MG63 (cell line): ENCODE results near the gene EARS2. TPM values are rescaled to one million over a fixed set of nuclear protein-coding genes. Genes with fewer than 3 reads are reported as not detected.
A peak's percentile ranks its signal among the peaks of the same experiment; 100 is the strongest.
"Not testable (repeated sequence)": the region's sequence is repeated elsewhere in the genome, so short reads cannot be mapped to it uniquely, and the experiment has no call there.

ENCODE experiments used
- DNase-seq: peaks from one replicate; pipeline ENCODE4 v3.0.0-alpha.2; 2020
- H3K27me3 ChIP-seq: fragments of 250-450 bp; sonication (Bioruptor Pico); 2 replicates; pipeline ENCODE4 v1.5.1; 2020; ENCODE audit warnings: mild to moderate bottlenecking, moderate library complexity
- H3K36me3 ChIP-seq: fragments of 250-450 bp; sonication (Bioruptor Pico); 2 replicates; pipeline ENCODE4 v1.5.1; 2020; ENCODE audit warnings: mild to moderate bottlenecking, moderate library complexity
- H3K4me3 ChIP-seq: fragments of 250-450 bp; sonication (Bioruptor Pico); 2 replicates; pipeline ENCODE4 v1.5.1; 2020; ENCODE audit warnings: mild to moderate bottlenecking, moderate library complexity
- H3K9me3 ChIP-seq: fragments of 250-450 bp; sonication (Bioruptor Pico); 2 replicates; pipeline ENCODE4 v1.5.1; 2020; ENCODE audit warnings: mild to moderate bottlenecking, moderate library complexity
- total RNA-seq: library from RNA; depleted of rRNA; stranded (reverse); fragments of >200 nt; shearing (Covaris generic); gene quantifications from 2 replicates; pipeline ENCODE4 v1.2.3, GENCODE V29; 2014; ENCODE audit warnings: low replicate concordance

Gene EARS2
- total RNA-seq, 1 experiment from 2014 or later, result 45.3 TPM

DNA sequence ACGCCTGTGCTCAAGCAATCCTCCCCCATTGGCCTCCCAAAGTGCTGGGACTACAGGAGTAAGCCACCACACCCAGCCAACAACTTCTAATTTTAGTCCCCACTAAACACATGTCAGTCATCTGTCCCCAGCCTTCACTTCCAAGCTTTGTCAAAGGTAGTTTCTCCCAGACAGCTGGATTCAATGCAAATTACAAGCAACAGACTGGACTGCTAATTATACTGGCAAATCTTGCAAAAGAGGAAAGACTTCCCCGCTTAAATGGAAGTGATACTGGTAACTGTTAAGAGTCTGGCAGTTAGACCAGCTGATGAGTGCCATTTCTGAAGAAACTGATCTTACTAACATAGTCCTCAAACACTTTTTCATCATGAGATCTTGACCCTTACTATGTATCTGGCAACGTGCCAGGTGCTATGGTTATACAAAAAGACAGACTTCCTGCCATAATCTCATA, 38.7 kb downstream of the EARS2 start:
- H3K9me3 ChIP-seq, result no peaks in the 10 kb centered on the region
- H3K27me3 ChIP-seq, result no peaks in the 10 kb centered on the region
- H3K4me3 ChIP-seq, result no peak overlapping the region
- no peak for DNase-seq
- peaks cover 45% of the 10 kb centered on the region for H3K36me3 ChIP-seq

DNA sequence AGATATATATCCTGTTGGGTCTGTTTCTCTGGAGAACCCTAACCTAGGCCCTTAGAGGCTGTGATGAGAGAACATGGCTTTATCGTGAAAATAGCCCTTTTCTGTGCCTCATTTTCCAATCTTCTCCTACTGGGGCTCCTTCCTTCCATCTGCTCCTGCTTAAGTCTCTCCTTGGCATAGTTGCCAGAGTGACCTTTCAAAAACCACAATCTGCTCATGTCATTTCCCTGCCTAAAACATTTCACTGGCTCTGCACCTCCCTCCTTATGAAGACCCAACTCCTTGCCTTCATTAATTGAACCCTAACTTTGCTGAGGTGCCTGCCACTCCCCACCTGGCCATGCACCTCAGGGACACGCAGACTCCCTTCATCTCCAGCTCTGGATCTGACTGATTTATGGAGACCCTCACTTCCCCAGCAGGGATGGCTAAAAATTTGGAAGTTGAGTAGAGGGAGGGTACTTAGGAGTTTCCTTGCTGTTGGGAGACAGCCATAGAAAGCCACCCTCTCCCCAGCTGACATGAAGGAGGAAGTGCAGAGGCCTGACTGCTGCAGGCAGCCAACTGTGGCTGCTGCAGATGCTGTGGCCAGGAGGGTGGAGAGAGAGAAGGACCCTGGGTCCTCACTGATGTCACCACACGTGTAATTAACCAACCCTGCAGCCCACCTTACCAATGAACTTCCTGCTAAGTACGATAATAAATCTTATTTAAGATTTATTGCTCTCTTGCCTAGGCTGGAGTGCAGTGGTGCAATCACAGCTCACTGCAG, 40.6 kb downstream of the EARS2 start:
- DNase-seq, result no peak
- H3K9me3 ChIP-seq, result no peaks in the 10 kb centered on the region

DNA sequence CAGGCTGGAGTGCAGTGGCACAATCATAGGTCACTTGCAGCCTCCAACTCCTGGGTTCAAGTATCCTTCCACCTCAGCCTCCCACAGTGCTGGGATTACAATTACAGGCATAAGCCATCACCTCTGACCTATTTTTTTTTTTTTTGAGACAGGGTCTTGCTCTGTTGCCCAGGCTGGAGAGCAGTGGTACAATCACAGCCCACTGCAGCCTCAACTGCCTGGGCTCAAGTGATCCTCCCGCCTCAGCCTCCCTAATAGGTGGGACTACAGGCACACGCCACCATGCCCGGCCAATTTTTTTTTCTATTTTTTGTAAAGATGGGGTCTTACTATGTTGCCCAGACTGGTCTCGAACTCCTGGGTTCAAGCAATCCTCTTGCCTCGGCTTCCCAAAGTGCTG, 41.3 kb downstream of the EARS2 start:
- no peak for DNase-seq
- H3K27me3 ChIP-seq, result no peaks in the 10 kb centered on the region
- peaks cover 25% of the 10 kb centered on the region for H3K36me3 ChIP-seq
- H3K9me3 ChIP-seq, result no peaks in the 10 kb centered on the region
- H3K4me3 ChIP-seq, result no peak overlapping the region

More for the DNA sequence above, 40.6 kb downstream of the EARS2 start:
- Histone ChIP-seq H3K36me3 (peaks cover 28% of the 10 kb centered on the region), H3K27me3 (no peaks in the 10 kb centered on the region), H3K4me3 (no peak overlapping the region)

DNA sequence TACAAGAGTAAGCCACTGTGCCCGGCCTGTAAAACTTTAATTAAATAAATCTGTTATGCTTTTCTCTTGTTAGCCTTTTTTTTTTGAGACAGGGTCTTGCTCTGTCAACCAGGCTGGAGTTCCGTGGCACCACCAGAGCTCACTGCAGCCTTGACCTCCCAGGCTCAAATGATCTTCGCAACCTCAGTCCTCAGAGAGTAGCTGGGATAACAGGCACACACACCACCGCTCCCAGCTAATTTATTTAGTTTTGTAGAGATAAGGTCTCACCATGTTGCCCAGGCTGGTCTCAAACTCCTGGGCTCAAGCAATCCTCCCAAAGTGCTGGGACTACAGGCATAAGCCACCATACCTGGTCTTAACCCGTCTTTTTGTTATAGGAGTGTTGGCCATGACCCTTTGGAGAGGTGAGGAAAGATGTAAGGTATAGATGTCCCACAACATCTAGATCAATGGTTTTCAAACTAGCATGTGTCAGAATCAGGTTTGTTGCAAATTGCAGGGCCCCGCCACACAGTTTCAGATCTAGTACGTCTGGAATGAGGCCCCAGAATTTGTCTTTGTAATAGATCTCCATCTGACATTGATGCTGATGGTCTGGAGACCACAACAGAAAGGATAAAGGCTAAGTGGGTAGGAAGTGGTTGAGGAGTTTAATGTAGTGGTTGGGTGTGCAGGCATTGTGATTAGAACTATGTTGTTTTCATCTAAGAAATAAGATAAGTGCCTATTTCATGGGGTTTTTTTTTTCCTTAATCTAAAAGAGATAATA, 42.6 kb downstream of the EARS2 start:
- Histone ChIP-seq H3K36me3 (peaks cover 19% of the 10 kb centered on the region), H3K27me3 (no peaks in the 10 kb centered on the region), H3K9me3 (no peaks in the 10 kb centered on the region), H3K4me3 (no peak overlapping the region)
- no peak for DNase-seq

DNA sequence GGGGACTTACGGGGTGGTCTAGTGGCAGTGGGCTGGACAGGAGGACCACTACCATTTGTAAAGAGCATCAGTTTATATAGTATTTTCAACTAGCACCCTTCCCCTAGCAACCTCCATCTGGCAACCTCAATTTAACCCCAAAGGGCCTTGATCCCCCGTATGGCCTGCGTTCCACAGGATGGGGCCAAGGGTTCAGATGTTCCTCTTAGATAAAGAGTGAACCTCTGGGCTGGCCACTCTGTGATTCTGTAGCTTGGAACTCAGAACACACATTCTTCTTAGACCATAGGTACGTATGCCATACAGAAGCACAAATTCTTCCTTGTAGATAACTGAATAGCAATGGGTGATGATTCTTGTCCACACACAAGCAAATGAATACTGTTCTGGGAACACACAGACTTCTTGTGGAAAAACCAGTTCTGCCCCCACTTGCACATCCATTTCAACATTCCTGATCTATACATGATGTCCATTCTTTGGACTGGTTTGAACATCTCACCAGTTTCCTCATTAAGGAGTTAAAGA, 44.9 kb downstream of the EARS2 start:
- H3K9me3 ChIP-seq, result no peaks in the 10 kb centered on the region
- H3K27me3 ChIP-seq, result no peaks in the 10 kb centered on the region
- no peak for DNase-seq
- no peak overlapping the region for H3K4me3 ChIP-seq
- peaks cover 16% of the 10 kb centered on the region for H3K36me3 ChIP-seq

DNA sequence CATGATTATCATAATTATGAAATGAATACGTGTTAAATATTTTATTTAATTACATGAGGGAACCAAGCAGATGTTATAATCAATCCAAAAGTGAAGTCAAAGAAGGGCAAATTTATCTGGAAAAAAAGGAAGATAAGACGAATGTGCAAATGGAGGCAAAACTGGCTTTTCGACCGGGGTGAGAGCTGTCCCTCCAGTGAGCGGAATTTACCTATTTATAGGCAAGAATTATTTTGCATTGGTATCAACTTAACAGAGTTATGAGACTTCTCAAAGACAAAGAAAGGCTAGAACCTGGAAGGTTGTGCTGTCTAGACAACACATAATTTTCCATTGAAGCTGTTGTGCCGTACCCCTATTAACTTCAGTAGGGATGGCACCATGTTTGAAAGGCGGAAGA, 45.4 kb downstream of the EARS2 start:
- no peak overlapping the region for H3K4me3 ChIP-seq

DNA sequence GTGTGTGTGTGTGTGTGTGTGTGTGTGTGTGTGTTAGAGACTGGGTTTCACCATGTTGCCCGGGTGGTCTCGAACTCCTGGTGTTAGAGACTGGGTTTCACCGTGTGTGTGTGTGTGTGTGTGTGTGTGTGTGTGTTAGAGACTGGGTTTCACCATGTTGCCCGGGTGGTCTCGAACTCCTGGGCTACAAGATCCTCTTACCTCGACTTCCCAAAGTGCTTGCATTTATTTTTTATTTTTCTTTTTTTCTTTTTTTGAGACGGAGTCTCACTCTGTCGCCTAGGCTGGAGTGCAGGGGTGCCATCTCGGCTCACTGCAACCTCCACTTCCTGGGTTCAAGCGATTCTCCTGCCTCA, 46.3 kb downstream of the EARS2 start:
- H3K36me3 ChIP-seq, result peaks cover 16% of the 10 kb centered on the region
- H3K9me3 ChIP-seq, H3K27me3 ChIP-seq, DNase-seq: not testable (repeated sequence)
- H3K4me3 ChIP-seq, result peak overlapping the region; percentile 53

More for the DNA sequence above, 45.4 kb downstream of the EARS2 start:
- H3K9me3 ChIP-seq, result no peaks in the 10 kb centered on the region
- no peak for DNase-seq
- H3K27me3 ChIP-seq, result no peaks in the 10 kb centered on the region
- peaks cover 16% of the 10 kb centered on the region for H3K36me3 ChIP-seq

DNA sequence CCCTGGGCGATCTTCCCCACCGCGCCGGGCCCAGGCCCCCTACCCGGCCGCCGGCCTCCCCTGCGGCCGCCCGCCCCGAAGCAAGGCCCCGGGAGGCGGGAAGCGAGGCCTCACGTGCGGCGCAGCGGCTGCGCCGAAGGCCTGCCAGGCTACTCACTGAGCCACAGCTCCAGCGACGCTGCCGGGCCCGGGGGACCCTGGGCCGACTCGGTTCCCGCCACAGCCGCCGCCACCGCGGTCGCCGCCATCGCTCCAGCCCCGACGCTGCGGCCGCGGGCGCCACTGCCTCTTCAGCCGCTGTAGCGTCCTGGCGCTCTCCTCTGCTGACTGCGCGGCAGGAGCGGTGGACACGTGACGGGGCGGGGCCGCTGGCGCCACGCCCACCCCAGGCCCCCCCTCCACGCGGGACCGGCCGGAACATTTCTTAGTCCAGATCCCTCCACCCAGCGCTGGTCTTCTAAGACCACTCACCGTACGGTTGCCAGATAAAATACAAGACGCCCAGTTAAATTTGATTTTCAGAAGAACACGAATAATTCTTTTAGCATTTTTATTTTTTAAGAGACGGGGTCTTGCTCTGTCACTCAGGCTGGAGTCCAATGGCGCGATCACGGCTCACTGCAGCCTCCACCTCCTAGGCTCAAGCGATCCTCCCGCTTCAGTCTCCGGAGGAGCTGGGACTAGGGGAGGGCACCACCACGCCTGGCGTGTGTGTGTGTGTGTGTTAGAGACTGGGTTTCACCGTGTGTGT, 46.8 kb downstream of the EARS2 start, which contains the start of gene GGA2:
Gene GGA2, minus strand, starts transcription at position 331 of the 751 bp plus-strand sequence. Its CDS starts 83 bp downstream, at position 248.
- H3K9me3 ChIP-seq, result no peaks in the 10 kb centered on the region
- H3K27me3 ChIP-seq, result no peaks in the 10 kb centered on the region
- peak; percentile 81 for DNase-seq
- H3K36me3 ChIP-seq, result peaks cover 16% of the 10 kb centered on the region
- H3K4me3 ChIP-seq, result peak within 1 kb of the TSS; percentile 53

DNA sequence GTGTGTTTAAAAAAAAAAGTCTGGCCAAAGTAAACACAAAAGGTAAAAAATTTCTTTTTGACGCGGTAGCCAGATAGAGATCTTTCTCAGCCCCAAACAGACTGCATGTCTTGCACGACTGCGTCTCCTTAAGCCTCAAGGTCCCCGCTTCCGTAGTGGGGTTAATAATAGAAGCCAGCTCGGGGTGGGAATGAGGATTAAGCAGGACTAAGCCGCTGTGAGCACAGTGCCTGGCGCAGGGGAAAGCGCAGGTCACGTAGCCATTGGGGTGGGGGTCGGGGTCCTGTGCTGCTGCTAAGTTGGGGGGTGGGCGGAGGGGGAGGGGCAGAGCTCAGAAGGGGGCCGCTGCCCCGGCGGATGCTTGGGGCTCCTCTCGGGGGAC, 47.4 kb downstream of the EARS2 start:
- Histone ChIP-seq H3K27me3 (no peaks in the 10 kb centered on the region), H3K4me3 (peak overlapping the region; percentile 53), H3K9me3 (no peaks in the 10 kb centered on the region), H3K36me3 (peaks cover 16% of the 10 kb centered on the region)
- no peak for DNase-seq

DNA sequence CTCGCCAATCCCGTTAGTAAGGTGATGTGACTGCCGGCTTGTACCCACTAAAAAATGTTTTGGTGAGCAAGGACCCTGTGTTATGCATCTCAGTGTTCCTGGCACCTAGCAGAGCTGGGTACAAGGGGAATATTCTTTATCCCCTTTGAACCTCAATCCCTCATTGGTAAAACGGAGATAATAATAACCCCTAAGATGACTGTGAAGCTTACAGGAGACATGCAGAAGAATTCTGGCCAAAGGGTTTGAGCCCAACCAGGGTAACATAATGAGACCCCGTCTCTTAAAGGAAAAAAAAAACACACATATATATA, 47.8 kb downstream of the EARS2 start:
- no peaks in the 10 kb centered on the region for H3K9me3 ChIP-seq
- DNase-seq, result no peak
- H3K27me3 ChIP-seq, result no peaks in the 10 kb centered on the region

DNA sequence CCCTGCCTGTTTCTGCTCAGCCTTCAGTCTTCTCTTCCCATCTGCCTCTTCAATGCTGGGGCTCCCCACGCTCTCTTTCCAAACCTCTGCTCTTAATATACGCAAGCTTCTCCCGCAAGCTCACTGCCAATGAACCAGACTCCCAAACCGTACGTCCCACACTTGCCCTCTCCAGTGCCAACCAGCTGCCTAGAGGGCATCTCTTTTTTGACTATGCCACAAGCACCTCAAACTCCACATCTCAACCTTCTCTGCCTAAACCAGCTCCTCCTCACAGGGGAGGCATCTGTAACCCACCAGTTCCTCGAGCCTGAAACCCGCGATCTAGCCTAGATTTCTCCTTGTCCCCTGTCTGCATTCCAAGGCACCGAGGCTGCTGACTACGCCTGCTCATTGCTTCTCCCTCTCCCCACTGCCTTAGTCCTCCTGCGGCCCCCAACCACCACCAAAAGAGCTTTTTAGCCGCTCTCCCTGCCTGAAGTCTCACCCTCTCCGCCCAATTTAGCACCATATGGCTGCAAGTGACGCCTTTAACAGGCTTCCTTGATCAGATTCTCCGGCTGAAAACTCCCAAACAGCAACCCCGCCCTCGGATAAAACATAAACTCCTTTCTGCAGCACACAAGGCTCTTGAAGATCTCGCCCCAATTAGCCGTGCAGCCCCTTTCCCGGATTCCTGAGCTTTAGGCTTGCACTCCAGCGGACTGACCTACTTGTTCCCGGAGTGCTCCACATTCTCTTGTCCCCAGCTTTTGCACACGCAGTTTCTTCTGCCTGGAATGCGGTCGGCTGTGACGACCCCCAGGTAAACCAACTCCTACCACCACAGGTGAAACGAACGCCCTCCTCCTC, 48.3 kb downstream of the EARS2 start:
- Histone ChIP-seq H3K27me3 (no peaks in the 10 kb centered on the region), H3K9me3 (no peaks in the 10 kb centered on the region), H3K36me3 (peaks cover 12% of the 10 kb centered on the region), H3K4me3 (peak overlapping the region; percentile 53)
- DNase-seq, result no peak

More for the DNA sequence above, 47.8 kb downstream of the EARS2 start:
- Histone ChIP-seq H3K4me3 (peak overlapping the region; percentile 53), H3K36me3 (peaks cover 12% of the 10 kb centered on the region)

DNA sequence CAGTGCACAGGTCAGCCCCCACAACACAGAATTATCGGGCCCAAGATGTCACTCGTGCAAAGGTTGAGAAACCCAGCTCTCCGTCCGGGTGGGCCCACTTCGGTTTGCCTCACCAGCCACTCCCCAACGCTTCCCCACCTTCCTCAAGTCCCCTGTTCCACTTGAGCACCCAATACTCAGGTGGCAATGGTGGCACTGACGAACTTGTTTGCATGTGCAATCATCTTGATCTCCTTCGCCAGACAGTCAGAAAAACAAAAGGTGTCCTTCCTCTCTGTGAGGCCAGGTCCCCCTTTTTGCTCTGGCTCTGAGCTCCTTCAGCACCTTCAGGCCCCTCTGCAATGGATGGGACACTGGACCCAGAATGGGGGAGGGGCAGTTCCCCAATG, 50.5 kb downstream of the EARS2 start:
- Histone ChIP-seq H3K4me3 (no peak overlapping the region), H3K27me3 (no peaks in the 10 kb centered on the region)

DNA sequence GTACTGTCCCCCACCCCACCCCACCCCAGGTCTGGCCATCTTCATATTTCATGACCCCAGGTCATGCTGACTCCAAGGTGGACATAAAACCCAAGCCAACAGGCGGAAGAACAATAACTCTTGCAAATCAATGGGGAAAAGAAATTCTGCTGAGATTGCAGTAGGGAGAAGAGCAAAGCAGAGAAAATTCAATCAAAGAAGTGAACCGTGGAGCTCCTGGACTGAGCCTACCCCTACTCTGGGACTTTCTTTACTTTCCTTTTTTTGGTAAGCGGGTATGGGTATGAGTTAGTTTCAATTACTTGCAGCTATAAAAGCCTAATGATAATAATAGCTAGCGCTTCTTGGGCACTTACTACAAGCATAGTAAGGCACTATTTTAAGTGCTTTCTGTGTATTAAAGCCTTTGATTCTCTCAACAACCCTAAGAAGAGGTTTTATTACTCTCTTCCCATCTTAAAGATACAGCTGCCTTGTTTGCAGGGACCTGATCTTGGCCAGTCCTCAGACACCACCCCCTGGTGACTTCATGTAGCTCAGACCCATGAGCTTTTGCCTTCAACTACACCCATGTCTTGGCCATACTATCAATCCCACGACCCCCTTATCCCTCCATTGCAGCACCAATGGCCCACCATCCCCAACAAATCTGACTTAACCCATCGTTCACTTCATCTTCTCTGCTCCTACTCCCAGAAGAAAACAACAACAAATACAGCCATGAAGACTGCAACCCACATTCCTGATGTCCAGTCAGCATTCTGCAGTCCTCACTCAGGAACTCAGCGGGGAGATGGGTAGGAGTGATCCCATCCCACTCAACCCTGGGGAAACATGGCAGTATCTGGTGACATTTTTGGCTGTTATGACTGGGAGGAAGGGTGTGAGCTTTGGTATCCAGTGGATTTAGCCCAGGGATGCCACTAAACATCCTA, 51.2 kb downstream of the EARS2 start:
- H3K36me3 ChIP-seq, result peaks cover 13% of the 10 kb centered on the region
- H3K27me3 ChIP-seq, result no peaks in the 10 kb centered on the region
- no peaks in the 10 kb centered on the region for H3K9me3 ChIP-seq
- H3K4me3 ChIP-seq, result no peak overlapping the region
- no peak for DNase-seq

More for the DNA sequence above, 50.5 kb downstream of the EARS2 start:
- H3K36me3 ChIP-seq, result peaks cover 13% of the 10 kb centered on the region
- DNase-seq, result no peak
- H3K9me3 ChIP-seq, result no peaks in the 10 kb centered on the region

DNA sequence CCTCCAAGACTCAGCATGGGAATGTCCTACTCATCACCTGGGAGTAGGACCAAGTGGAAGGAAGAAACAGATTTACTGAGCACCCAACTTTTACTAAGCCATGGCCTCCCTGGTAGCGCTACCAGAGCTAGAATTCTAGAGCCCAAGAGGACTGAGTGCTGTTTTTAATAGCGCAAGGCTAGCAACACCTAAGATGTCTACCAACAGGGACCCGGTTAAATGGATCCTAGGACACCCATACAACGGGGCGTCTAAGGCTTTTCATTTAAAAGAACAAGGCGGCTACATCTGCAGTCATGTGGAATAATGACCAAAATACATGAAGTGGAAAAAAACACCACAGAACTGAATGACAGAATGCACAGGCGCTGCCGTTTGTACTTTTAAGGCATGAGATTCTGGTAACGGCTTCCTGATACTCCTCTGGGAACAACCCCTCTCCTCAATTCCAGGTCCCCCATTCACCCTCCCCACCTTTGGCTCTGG, 51.9 kb downstream of the EARS2 start:
- Histone ChIP-seq H3K4me3 (no peak overlapping the region), H3K27me3 (no peaks in the 10 kb centered on the region), H3K36me3 (peaks cover 13% of the 10 kb centered on the region), H3K9me3 (no peaks in the 10 kb centered on the region)
- DNase-seq, result no peak
